GM19467 (cell line): ENCODE results near the gene ST6GALNAC4.
"Not testable (repeated sequence)": the region's sequence is repeated elsewhere in the genome, so short reads cannot be mapped to it uniquely, and the experiment has no call there.

Experiments
- ATAC-seq: cut with Tn5 transposase; IDR thresholded peaks from one replicate; pipeline ENCODE4 v1.9.1; 2021; ENCODE audit warnings: mild to moderate bottlenecking, moderate library complexity; ENCODE audit not compliant: unreplicated experiment

The ST6GALNAC4 gene

DNA sequence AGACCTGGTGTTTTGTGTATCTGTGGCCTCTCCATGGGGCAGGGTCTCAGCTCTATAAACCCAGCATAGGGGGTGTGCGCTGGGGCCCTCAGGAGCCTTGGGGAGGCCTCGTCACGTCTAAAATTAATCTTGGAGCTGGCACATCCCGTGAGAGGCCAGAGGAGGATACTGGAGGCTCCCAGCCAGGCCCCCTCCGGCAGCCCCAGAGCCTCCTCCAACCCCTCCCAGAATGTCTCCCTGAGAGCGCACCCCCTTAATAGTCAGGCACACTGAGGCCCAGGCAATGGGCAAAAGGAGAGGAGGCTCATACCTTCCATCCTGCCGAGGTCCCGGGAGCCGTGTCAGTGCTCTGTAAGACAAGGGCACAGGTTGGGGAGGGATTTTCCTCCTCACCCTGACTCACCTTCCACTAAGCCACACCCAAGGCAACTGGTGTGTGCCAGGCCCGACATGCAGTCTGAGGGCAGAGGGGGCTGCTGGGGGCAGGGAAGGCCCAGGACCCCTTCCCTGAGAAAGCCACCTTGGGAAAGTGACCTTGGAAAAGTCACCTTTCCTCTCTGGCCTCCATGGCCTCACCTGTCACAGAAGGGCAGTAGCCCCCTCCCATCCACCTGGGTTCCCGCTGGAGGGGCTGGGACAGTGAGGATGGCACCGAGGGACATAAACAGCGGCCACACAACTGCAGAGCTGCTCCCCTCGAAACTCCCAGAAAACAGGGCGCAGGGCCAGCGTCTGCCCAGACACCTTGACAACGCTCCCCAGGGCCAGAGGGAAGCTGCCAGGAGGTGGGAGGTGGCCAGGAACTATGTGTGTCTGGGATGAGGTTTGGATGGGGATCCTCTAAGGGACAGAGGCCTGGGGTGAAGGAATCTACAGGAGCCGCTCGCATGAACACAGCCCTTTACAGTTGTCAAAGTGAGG, 42.3 kb downstream of the ST6GALNAC4 start:
- no peak for ATAC-seq

DNA sequence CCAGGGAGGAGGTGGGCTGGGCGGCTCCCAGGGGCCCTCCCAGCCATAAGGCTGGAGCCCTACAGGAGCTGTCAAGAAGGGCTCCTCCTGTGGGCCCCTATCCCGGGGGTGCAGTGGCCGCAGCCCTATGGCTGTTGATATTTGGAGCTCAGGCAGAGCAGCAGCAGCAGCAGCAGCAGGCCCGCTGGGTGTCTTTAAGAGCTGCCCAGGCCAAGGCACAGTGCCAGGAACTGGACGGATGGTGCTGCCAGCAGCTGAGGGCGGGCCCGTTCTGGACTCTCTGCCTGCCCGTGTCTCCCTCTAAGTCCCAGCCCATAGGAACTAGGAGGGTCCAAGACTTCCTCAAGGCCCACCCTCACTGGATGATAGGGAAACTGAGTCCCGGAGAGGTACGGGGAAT, 43.0 kb downstream of the ST6GALNAC4 start:
- no peak for ATAC-seq

DNA sequence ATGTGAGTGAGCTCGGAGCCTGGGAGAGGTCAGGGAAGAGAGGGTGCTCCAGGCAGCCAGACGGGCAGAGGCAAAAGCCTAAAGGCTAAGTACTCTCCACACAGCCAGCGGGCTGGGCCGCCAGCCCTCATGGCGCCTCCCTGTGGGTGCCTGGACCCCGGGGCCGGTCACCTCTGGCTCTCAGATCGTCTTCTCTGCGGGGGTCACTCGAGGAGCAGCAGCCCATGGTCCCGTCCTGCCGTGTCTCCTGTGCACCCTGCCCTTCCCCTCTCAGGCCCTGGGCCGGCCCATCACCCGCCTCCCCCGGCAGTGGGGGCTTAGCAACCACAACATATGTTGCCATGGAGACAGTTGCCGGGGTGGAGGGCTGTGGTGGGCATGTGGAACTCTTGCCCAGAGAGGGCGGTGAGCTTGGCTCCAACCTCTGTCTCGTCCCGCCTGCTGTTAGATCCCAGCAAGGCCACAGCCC, 43.6 kb downstream of the ST6GALNAC4 start:
- ATAC-seq = no peak

DNA sequence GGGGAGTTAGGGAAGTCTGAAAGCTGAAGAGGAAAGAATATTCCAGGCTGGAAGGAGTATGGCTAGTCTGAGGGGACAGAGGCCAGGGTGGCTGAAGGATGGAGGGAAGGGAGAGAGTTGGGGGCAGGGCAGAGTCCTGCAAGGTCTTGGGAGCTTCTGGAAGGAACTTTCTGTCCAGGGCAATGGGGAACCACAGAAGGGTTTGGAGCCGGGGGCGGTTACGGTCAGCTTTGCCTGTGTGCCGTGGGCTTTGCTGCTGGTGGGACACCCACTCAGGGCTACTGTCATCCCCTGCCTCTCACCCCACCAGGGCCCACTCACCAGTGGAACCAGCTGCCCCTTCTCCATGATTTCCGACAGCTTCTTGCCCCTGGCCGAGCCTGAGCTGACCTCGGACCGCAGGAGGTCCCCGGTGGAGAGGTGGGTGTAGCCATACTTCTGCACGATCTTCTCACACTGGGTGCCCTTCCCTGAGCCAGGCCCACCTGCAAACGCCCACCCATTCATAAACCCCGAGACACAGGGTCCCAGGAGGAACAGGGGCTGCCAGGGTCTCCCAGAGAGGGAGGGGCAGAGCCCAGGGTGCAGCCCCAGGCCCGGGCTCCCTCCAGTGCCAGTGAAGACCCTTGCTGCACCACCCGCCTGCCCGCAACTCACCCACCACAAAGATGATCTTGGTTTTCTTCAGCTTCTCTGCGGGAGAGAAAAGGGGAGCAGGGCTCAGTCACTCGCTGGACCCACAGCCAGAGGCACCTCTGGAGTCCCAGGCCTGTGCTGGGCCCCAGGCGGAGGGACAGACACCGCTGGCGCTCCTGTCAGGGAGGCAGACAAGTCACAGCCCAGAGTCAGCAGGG, 44.2 kb downstream of the ST6GALNAC4 start:
- ATAC-seq = no peak

DNA sequence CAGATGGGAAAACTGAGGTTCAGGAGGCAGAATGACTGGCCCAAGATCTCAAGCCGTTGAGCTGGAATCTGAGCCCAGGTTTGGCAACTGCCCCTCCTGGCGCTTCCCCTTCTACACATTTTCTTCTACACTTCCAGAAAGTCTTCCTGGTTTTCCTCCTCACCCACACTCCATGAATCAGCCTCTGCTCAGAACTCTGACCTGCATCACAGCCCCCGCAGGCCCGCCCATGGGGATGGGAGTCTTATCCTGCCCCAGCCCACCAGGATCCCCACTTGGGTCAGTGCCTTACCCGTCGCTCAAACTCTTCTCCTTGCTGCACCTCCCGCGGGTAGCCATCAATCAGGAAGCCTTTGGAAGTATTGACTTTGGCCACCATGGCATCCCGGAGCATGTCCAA, 45.3 kb downstream of the ST6GALNAC4 start:
- ATAC-seq = no peak

DNA sequence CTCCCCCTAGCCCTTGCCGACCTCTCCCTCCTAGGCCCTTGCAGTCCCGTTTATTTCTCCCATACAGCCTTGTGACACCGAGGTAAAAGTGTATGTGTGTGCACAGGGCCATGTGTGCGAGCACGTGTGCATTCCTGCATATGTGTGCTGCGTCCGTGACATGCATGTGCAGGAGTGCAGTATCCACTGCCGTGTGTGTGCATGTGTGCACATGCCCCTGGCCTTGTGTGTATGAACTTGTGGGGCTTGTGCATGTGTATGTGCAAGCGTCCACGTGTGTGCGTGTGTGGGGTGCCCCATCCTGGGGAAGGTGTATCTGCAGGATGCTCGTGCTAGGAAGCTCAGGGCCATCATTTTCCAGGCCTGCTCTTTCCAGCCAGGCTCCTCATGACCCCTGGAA, 46.0 kb downstream of the ST6GALNAC4 start:
- ATAC-seq = no peak

DNA sequence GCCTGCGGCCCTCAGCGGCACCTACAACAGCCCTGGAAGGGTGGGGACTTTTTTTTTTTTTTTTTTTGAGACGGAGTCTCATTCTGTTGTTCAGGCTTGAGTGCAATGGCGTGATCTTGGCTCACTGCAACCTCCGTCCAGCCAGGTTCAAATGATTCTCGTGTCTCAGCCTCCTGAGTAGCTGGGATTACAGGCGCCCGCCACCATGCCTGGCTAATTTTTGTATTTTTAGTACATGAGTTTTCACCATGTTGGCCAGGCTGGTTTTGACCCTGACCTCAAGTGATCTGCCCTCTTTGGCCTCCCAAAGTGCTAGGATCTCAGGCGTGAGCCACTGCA, 46.7 kb downstream of the ST6GALNAC4 start:
- ATAC-seq = not testable (repeated sequence)

DNA sequence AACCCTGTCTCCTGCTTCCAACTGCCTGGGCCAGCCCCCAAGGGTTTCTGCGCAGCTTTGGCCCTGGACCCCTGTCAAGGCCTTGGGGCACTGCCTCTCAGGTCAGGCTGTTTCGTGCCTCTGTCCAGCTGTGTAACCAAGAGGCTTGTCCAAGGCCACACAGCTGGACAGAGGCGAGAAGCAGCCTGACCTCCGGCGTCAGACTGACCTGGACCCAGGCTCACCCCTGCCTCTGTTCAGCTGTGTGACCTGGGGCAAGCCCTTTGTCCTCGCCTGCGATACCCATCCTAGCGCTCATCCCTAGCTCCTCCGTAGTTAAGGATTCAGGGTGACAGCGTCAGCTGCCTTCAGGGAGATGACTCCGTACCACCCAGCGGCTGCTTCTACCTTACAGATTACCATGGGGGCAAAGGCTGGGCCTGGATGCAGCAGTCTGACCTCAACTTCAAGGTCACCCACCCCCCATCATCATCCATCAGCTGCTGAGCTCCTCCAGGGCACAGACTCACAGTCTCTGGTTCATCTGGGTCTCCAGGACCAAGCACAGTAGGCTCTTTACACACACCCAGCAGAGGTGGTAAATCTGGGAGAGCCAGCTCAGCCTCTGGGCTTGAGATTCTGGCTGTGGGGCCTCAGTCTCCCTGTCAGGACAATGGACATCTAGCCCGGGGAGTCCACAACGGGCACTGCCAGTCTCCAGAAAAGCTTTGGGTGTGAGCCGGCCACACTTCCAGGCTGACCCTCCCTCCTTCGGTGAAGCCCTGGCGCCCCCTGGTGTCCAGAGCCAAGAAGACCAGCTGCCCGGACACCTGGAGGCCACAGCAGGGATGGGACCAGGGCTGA, 47.3 kb downstream of the ST6GALNAC4 start:
- peak; percentile 67 for ATAC-seq

DNA sequence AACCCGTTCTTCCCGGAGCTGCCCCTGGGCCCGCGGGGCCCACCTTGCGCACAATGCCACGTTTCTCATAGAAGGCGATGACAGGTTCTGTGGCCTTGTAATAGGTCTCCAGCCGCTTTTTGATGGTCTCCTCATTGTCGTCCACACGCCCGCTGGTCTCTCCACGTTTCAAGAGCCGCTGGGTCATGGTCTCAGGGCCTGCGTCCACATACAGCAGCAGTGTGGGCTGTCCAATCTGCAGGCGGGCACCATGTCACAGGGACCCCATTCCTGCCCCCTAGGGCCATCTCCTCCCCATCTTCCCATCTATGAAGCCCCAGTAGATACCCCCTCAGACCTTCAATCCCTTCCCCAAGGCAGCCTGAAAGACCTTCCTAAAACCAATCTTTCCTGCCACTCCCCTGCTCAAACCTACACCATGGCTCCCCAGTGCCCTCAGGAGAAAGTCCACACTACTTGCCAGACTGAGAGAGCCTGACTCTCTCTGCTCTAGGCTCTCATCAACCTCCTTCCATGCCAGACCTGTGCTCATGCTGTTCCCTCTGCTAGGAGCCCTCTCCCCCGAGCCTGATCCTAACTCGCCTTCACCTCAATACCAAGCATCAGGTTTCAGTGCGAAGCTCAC, 48.5 kb downstream of the ST6GALNAC4 start:
- ATAC-seq = no peak

DNA sequence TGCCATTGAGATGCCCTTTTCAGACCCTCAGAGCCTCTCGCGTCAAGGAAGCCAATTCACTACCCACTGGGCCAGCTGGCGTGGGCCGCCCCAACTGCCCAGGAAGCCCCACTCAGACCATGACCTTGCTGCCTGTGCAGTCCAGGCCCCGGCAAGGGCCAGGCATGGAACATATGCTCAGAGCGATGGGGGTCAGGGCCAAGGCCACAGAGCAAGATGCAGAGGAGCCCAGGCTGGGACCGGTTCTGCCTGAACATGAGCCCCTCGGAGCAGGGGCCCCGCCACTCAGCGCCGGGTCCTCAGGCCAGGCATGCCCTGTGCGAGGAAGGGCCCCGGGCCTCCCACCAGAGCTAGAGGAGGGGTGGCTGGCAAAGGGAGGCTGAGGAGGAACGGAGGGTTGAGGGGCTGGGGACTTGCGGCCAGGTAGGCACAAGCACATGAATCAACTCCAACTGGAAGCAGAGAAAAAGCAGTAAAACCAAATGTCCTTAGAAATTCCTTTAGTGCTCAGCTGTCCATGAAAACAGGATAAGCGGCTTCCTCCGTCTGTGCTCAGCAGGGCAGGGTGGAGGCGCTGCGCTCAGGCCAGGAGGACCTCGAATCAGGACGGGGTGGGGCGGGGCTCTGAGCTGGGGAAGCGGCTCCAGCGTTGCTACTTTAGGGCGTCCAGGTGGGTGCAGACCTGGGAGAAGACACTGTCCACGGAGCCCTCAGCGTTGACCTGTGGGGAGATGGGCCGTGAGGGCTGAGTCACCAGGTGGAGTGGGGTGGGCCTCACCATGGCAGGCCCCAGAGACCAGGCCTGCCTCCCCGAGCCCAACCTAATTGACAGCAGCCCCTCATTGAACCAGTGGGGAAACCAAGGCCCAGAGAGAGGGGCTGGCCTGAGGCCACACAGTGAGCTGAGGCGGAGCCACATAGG, 49.2 kb downstream of the ST6GALNAC4 start:
- ATAC-seq = no peak

DNA sequence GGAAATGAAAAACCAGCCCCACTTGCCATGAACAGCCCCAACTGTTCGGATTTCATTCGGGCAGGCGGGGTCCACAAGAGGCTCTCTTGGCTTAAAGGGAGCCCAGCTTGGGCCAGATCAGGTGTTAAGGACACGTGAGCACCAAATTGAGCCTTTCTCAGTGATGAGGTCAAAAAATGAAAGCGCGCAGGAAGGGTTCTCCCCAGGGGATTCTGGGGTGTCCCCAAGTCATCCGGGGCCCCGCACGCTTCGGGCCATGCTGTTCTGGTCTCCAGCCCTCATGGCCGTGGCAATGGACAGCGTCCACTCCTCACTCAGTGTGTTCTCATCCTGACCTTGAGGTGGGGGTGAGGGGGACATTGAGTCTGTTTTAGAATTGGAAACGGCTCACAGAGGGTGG, 50.3 kb downstream of the ST6GALNAC4 start:
- no peak for ATAC-seq

DNA sequence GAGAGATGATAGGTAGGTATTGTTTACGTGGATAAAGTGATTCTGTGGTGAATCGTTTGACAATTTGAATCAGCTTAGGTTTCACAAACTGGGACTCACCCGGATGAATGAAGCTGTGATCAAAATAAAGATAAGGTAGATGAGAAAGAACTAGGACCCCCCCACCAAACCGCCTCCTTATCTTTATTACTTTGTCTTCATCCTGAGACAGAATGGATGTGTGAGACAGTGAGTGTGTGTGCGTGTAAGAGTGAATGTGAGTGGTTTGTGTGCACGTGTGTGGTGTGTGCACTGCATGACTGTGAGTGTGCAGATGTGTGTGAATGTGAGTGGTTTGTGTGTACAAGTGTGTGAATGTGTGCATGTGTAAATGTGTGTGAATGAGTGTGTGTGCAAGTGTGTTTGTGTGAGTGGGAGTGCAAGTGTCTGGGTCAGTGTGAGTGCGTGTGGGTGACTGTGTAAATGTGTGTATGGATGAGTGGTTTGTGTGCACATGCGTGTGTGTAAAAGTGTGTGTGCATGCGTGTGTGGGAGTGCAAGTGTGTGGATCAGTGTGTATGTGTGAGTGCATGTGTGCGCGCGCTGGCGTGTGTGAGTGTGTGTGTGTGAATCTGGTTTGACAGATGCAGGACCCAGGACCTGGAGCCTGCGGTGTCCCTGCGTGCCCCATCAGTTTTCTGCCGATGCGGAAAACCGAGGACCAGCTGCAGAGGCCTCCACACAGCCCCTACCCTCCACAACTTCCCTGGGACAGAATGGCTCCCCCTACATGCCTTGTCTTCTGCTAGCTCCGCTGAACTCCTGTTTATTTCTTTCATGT, 51.0 kb downstream of the ST6GALNAC4 start:
- no peak for ATAC-seq

DNA sequence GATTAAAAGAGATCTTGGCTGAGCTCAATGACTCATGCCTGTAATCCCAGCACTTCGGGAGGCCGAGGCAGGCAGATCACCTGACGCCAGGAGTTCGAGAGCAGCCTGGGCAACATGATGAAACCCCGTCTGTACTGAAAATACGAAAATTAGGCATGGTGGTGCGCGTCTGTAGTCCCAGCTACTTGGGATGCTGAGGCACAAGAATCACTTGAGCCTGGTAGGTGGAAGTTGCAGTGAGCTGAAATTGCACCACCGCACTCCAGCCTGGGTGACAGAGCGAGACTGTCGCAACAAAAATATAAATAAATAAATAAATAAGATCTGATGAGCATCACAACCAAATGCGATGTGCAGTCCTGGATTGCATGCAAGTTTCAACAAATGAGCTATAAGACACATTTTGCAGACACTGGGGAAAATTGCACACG, 53.6 kb downstream of the ST6GALNAC4 start:
- ATAC-seq = no peak

DNA sequence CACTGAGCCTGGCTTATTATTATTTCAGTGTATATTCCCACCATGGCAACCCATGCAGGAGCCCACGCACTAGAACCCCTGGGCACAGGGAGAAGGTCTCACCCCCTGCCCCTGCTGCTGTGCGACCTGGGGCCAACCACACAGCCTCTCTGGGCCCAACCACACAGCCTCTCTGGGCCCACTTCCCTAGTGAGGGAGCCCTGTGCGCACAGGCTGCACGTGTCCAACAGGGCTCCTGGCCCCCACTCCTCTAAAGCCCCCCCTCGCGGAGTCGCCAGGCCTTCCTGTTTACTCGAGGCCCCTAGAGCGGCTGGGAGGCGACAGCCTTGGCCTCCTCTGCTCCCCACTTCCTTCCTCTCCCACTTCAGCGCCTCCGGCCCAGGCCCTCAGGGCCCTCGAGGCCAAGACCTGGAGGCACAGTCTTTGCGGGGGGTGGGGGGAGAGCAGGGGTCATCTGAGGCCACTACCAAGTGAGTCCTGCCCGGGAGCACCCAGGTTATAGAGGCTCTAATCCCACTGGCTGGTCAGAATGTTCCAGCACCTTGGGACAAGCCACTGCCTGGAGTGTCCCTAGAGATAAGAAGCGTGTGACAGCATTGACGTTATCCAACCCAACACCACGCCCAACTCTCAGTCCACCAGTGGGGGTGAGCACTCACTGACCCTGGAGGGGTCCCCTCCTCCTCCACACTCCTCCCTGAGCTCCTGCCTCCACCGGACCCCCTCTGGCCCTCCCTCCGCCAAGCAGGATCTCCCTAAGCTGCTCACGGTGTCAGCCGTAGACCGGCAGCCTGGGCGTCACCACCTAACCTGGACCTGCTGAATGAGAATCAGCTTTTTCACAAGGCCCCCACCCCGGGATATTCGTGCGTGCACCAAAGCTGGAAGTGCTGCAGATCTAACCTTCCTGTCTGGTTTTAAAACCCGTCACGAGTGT, 54.5 kb downstream of the ST6GALNAC4 start:
- no peak for ATAC-seq

DNA sequence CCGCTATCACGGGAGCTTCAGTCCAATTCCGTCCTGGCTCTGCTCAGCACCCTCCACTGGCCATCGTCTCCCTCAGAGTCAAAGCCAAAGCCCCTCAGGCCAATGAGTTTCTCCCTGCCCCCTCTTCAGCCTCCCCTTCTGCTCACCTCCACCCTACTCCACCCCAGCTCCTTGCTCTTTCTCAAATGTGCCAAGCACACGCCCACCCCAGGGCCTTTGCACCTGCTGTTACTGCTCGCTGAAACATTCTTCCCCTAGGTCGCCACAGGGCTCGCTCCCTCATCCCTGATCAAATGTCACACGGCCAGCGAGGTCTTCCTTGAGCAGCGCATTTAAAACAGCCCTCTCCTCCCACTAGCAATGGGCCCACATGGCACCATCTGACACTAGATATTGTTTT, 56.1 kb downstream of the ST6GALNAC4 start:
- no peak for ATAC-seq

DNA sequence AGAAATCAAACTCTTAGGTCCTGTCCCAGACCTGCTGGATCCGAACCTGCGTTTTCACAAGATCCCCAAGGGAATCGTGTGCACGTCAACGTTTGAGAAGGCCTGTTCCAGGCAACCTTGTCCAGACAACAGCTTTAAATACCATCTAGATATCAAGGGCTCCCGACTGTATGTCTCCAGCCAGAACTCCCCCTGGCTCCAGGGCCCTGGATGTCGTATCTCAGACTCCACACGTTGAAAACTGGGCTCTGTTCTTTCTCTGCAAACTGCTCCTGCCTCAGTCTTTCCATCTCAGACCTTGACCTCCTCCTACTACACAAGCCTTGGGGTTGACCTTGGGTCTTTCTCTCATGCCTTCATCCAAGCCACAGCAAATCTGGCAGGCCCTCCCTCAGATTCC, 56.6 kb downstream of the ST6GALNAC4 start:
- ATAC-seq = no peak

DNA sequence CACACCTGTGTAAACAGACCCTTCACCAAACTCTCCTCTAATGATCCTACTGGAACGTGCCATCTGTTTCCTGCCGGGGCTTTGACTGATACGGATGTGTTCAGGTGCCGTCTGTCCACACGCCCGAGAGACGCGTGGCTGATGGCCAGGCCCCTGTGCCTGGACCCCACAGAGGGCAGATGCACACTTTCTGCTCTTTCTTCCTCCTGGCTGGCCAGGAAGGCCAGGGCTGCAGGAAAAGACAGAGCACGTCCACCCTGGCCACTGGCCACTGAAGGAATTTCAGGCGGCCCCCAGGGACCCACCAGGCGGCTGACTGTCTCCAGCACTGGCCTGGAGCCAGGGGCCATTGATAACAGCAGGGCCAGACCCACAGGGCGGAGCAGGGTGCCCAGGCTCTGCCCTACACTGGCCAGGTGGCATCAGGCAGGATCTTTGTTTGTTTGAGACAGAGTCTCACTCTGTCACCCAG, 58.8 kb downstream of the ST6GALNAC4 start:
- ATAC-seq = no peak
